ENCODE results near the gene SPTBN5.
A peak's percentile ranks its signal among the peaks of the same experiment; 100 is the strongest.
"Not testable (repeated sequence)": the region's sequence is repeated elsewhere in the genome, so short reads cannot be mapped to it uniquely, and the experiment has no call there.

Gene SPTBN5

GRCh38 chr15:41839781-41840491, 53.9 kb downstream of the SPTBN5 start:
- no peaks in the 10 kb centered on the region for H3K9me3 ChIP-seq (ENCODE audit: control insufficient read depth in 2 of 2, low read length in 2 of 2)
- no peak overlapping the region for H3K4me3 ChIP-seq (ENCODE audit: low read length in 2 of 2)

GRCh38 chr15:41838400-41838897, 55.4 kb downstream of the SPTBN5 start, which contains the start of gene PLA2G4B:
Gene PLA2G4B (plus strand): TSS chr15:41838847. CDS start chr15:41838914, 67 bp downstream.
- no peaks in the 10 kb centered on the region for H3K9me3 ChIP-seq (ENCODE audit: control insufficient read depth in 2 of 2, low read length in 2 of 2)
- no peaks in the 10 kb centered on the region for H3K27me3 ChIP-seq (ENCODE audit: control insufficient read depth in 2 of 2, insufficient read depth in 2 of 2, low read length in 2 of 2)

More at GRCh38 chr15:41839781-41840491, 53.9 kb downstream of the SPTBN5 start:
- Histone ChIP-seq H3K9ac (ENCODE audit: low read depth in 1 of 2, low read length in 2 of 2) (no peak overlapping the region), H3K27me3 (ENCODE audit: control insufficient read depth in 2 of 2, insufficient read depth in 2 of 2, low read length in 2 of 2) (no peaks in the 10 kb centered on the region), H3K4me1 (ENCODE audit: control insufficient read depth in 2 of 2, insufficient read depth in 2 of 2, low read length in 2 of 2) (peaks cover 5 to 12% of the 10 kb centered on the region in 2 donors), H3K27ac (ENCODE audit: low read depth in 2 of 2, low read length in 2 of 2) (no peak overlapping the region), H3K36me3 (ENCODE audit: control insufficient read depth in 2 of 2, insufficient read depth in 2 of 2, low read length in 2 of 2) (peaks cover 7 to 12% of the 10 kb centered on the region in 2 donors)

GRCh38 chr15:41836713-41837454, 57.0 kb downstream of the SPTBN5 start:
- Histone ChIP-seq H3K4me3 (ENCODE audit: low read length in 2 of 2) (no peak overlapping the region), H3K9ac (ENCODE audit: low read depth in 1 of 2, low read length in 2 of 2) (no peak overlapping the region), H3K36me3 (ENCODE audit: control insufficient read depth in 2 of 2, insufficient read depth in 2 of 2, low read length in 2 of 2) (peaks cover 4 to 16% of the 10 kb centered on the region in 2 donors), H3K27me3 (ENCODE audit: control insufficient read depth in 2 of 2, insufficient read depth in 2 of 2, low read length in 2 of 2) (no peaks in the 10 kb centered on the region), H3K9me3 (ENCODE audit: control insufficient read depth in 2 of 2, low read length in 2 of 2) (no peaks in the 10 kb centered on the region), H3K4me1 (ENCODE audit: control insufficient read depth in 2 of 2, insufficient read depth in 2 of 2, low read length in 2 of 2) (peaks cover 5 to 15% of the 10 kb centered on the region in 2 donors), H3K27ac (ENCODE audit: low read depth in 2 of 2, low read length in 2 of 2) (no peak overlapping the region)

More at GRCh38 chr15:41838400-41838897, 55.4 kb downstream of the SPTBN5 start, which contains the start of gene PLA2G4B:
- H3K4me1 ChIP-seq (ENCODE audit: control insufficient read depth in 2 of 2, insufficient read depth in 2 of 2, low read length in 2 of 2): peaks cover 5 to 12% of the 10 kb centered on the region in 2 donors
- peak within 1 kb of the TSS; percentile 43 to 63 for H3K27ac ChIP-seq (ENCODE audit: low read depth in 2 of 2, low read length in 2 of 2)
- no peak within 1 kb of the TSS for H3K4me3 ChIP-seq (ENCODE audit: low read length in 2 of 2)
- H3K9ac ChIP-seq (ENCODE audit: low read depth in 1 of 2, low read length in 2 of 2): peak within 1 kb of the TSS in 1 of 2 donors; percentile 42
- peaks cover 4 to 10% of the 10 kb centered on the region in 2 donors for H3K36me3 ChIP-seq (ENCODE audit: control insufficient read depth in 2 of 2, insufficient read depth in 2 of 2, low read length in 2 of 2)

- Histone ChIP-seq H3K27ac (ENCODE audit: low read depth in 2 of 2, low read length in 2 of 2) (no peak overlapping the region), H3K9me3 (ENCODE audit: control insufficient read depth in 2 of 2, low read length in 2 of 2) (no peaks in the 10 kb centered on the region), H3K36me3 (ENCODE audit: control insufficient read depth in 2 of 2, insufficient read depth in 2 of 2, low read length in 2 of 2) (peaks cover 4 to 20% of the 10 kb centered on the region in 2 donors), H3K4me3 (ENCODE audit: low read length in 2 of 2) (no peak overlapping the region), H3K4me1 (ENCODE audit: control insufficient read depth in 2 of 2, insufficient read depth in 2 of 2, low read length in 2 of 2) (peaks cover 5 to 15% of the 10 kb centered on the region in 2 donors), H3K9ac (ENCODE audit: low read depth in 1 of 2, low read length in 2 of 2) (no peak overlapping the region), H3K27me3 (ENCODE audit: control insufficient read depth in 2 of 2, insufficient read depth in 2 of 2, low read length in 2 of 2) (no peaks in the 10 kb centered on the region)
These were observed 57.8 kb downstream of the SPTBN5 start for GRCh38 chr15:41836073-41836472.

- Histone ChIP-seq H3K4me1 (ENCODE audit: control insufficient read depth in 2 of 2, insufficient read depth in 2 of 2, low read length in 2 of 2) (peaks cover 5 to 17% of the 10 kb centered on the region in 2 donors), H3K36me3 (ENCODE audit: control insufficient read depth in 2 of 2, insufficient read depth in 2 of 2, low read length in 2 of 2) (peaks cover 0 to 16% of the 10 kb centered on the region in 2 donors), H3K4me3 (ENCODE audit: low read length in 2 of 2) (no peak overlapping the region), H3K27me3 (ENCODE audit: control insufficient read depth in 2 of 2, insufficient read depth in 2 of 2, low read length in 2 of 2) (no peaks in the 10 kb centered on the region), H3K27ac (ENCODE audit: low read depth in 2 of 2, low read length in 2 of 2) (no peak overlapping the region), H3K9me3 (ENCODE audit: control insufficient read depth in 2 of 2, low read length in 2 of 2) (no peaks in the 10 kb centered on the region), H3K9ac (ENCODE audit: low read depth in 1 of 2, low read length in 2 of 2) (no peak overlapping the region)
These were observed 59.8 kb downstream of the SPTBN5 start for GRCh38 chr15:41834096-41834495.

- Histone ChIP-seq H3K36me3 (ENCODE audit: control insufficient read depth in 2 of 2, insufficient read depth in 2 of 2, low read length in 2 of 2) (peaks cover 0 to 16% of the 10 kb centered on the region in 2 donors), H3K4me1 (ENCODE audit: control insufficient read depth in 2 of 2, insufficient read depth in 2 of 2, low read length in 2 of 2) (peaks cover 0 to 15% of the 10 kb centered on the region in 2 donors), H3K27me3 (ENCODE audit: control insufficient read depth in 2 of 2, insufficient read depth in 2 of 2, low read length in 2 of 2) (no peaks in the 10 kb centered on the region), H3K9me3 (ENCODE audit: control insufficient read depth in 2 of 2, low read length in 2 of 2) (no peaks in the 10 kb centered on the region), H3K27ac (ENCODE audit: low read depth in 2 of 2, low read length in 2 of 2) (no peak overlapping the region), H3K4me3 (ENCODE audit: low read length in 2 of 2) (no peak overlapping the region), H3K9ac (ENCODE audit: low read depth in 1 of 2, low read length in 2 of 2) (no peak overlapping the region)
These were observed 61.0 kb downstream of the SPTBN5 start for GRCh38 chr15:41832875-41833274.

- H3K27me3 ChIP-seq (ENCODE audit: control insufficient read depth in 2 of 2, insufficient read depth in 2 of 2, low read length in 2 of 2): no peaks in the 10 kb centered on the region
These were observed 61.6 kb downstream of the SPTBN5 start for GRCh38 chr15:41832208-41832607.

GRCh38 chr15:41831291-41831690, 62.6 kb downstream of the SPTBN5 start:
- not testable (repeated sequence) for H3K9ac ChIP-seq (ENCODE audit: low read depth in 1 of 2, low read length in 2 of 2); H3K9me3 ChIP-seq (ENCODE audit: control insufficient read depth in 2 of 2, low read length in 2 of 2); H3K27ac ChIP-seq (ENCODE audit: low read depth in 2 of 2, low read length in 2 of 2); H3K27me3 ChIP-seq (ENCODE audit: control insufficient read depth in 2 of 2, insufficient read depth in 2 of 2, low read length in 2 of 2); H3K4me3 ChIP-seq (ENCODE audit: low read length in 2 of 2)
- H3K4me1 ChIP-seq (ENCODE audit: control insufficient read depth in 2 of 2, insufficient read depth in 2 of 2, low read length in 2 of 2): peaks cover 5 to 14% of the 10 kb centered on the region in 2 donors
- peaks cover 0 to 10% of the 10 kb centered on the region in 2 donors for H3K36me3 ChIP-seq (ENCODE audit: control insufficient read depth in 2 of 2, insufficient read depth in 2 of 2, low read length in 2 of 2)

More at GRCh38 chr15:41832208-41832607, 61.6 kb downstream of the SPTBN5 start:
- H3K4me1 ChIP-seq (ENCODE audit: control insufficient read depth in 2 of 2, insufficient read depth in 2 of 2, low read length in 2 of 2): peaks cover 3 to 14% of the 10 kb centered on the region in 2 donors
- no peak overlapping the region for H3K4me3 ChIP-seq (ENCODE audit: low read length in 2 of 2)
- peaks cover 0 to 16% of the 10 kb centered on the region in 2 donors for H3K36me3 ChIP-seq (ENCODE audit: control insufficient read depth in 2 of 2, insufficient read depth in 2 of 2, low read length in 2 of 2)
- H3K9me3 ChIP-seq (ENCODE audit: control insufficient read depth in 2 of 2, low read length in 2 of 2): no peaks in the 10 kb centered on the region
- no peak overlapping the region for H3K9ac ChIP-seq (ENCODE audit: low read depth in 1 of 2, low read length in 2 of 2)
- H3K27ac ChIP-seq (ENCODE audit: low read depth in 2 of 2, low read length in 2 of 2): no peak overlapping the region

- peaks cover 0 to 10% of the 10 kb centered on the region in 2 donors for H3K36me3 ChIP-seq (ENCODE audit: control insufficient read depth in 2 of 2, insufficient read depth in 2 of 2, low read length in 2 of 2)
- H3K4me1 ChIP-seq (ENCODE audit: control insufficient read depth in 2 of 2, insufficient read depth in 2 of 2, low read length in 2 of 2): peaks cover 5 to 14% of the 10 kb centered on the region in 2 donors
- H3K9me3 ChIP-seq (ENCODE audit: control insufficient read depth in 2 of 2, low read length in 2 of 2): no peaks in the 10 kb centered on the region
- H3K27ac ChIP-seq (ENCODE audit: low read depth in 2 of 2, low read length in 2 of 2): no peak overlapping the region
- H3K4me3 ChIP-seq (ENCODE audit: low read length in 2 of 2): no peak overlapping the region
- no peaks in the 10 kb centered on the region for H3K27me3 ChIP-seq (ENCODE audit: control insufficient read depth in 2 of 2, insufficient read depth in 2 of 2, low read length in 2 of 2)
- no peak overlapping the region for H3K9ac ChIP-seq (ENCODE audit: low read depth in 1 of 2, low read length in 2 of 2)
These were observed 63.8 kb downstream of the SPTBN5 start for GRCh38 chr15:41829959-41830646.
